Measurements from ENCODE around the gene ACVR1B. TPM values are rescaled to one million over a fixed set of nuclear protein-coding genes. Genes with fewer than 3 reads are reported as not detected.
A peak's percentile ranks its signal among the peaks of the same experiment; 100 is the strongest.

ACVR1B gene
- total RNA-seq, 2 donors from 2014 or later = 39.6 to 43.3 TPM

GRCh38 chr12:52044292-52044983, 92.9 kb downstream of the ACVR1B start:
- peak overlapping the region in 1 of 2 donors; percentile 2 for H3K4me3 ChIP-seq
- 18% methylated on average over 18 of the region's 18 CpGs for WGBS
- TF ChIP-seq POLR2A (IDR thresholded peaks at IDR 0.05) = peak; percentile 43
- TF ChIP-seq CTCF (IDR thresholded peaks at IDR 0.05) = no peak
- TF ChIP-seq POLR2AphosphoS5 (IDR thresholded peaks at IDR 0.05) = peak; percentile 91
- DNase-seq (ENCODE audit: low spot score) = peak; percentile 94
- intact Hi-C loops (cut with DNase I) = no loop called here
- no peaks in the 10 kb centered on the region for H3K36me3 ChIP-seq
- H3K9me3 ChIP-seq = no peaks in the 10 kb centered on the region
- peak overlapping the region; percentile 97 to 98 for H3K27ac ChIP-seq
- no peaks in the 10 kb centered on the region for H3K27me3 ChIP-seq (replicated peaks; ENCODE audit: insufficient read depth)
- peaks cover 24% of the 10 kb centered on the region for H3K4me1 ChIP-seq (replicated peaks)

- H3K4me1 ChIP-seq (replicated peaks) = peaks cover 31% of the 10 kb centered on the region
- DNase-seq (ENCODE audit: low spot score) = no peak
- TF ChIP-seq POLR2AphosphoS5 (IDR thresholded peaks at IDR 0.05) = peak; percentile 11
- TF ChIP-seq CTCF (IDR thresholded peaks at IDR 0.05) = no peak
- H3K27me3 ChIP-seq (replicated peaks; ENCODE audit: insufficient read depth) = no peaks in the 10 kb centered on the region
- intact Hi-C loops (cut with DNase I) = no loop called here
- H3K9me3 ChIP-seq = no peaks in the 10 kb centered on the region
- WGBS = 53% methylated on average over 4 of the region's 4 CpGs
- H3K36me3 ChIP-seq = no peaks in the 10 kb centered on the region
- no peak overlapping the region for H3K4me3 ChIP-seq
- H3K27ac ChIP-seq = peak overlapping the region; percentile 97 to 98
Observed at GRCh38 chr12:52045794-52046199, 94.3 kb downstream of the ACVR1B start.

Small RNA genes within 50 kb of the gene (small RNA-seq; reads per million reads assigned to genes)
- gene RNU6-574P = 0 reads per million in 2 donors

Other genes starting within 250 kb of the ACVR1B start
- gene FIGNL2, start 103.0 kb upstream of the ACVR1B start, total RNA-seq = 1 to 10 TPM in 1 of 2 donors, under 1 TPM in 1; 0.46 to 1.4 TPM
- gene ANKRD33, start 63.6 kb upstream of the ACVR1B start, total RNA-seq = not detected
- gene ACVRL1, start 44.2 kb upstream of the ACVR1B start, total RNA-seq = 10 to 100 TPM; 31.1 to 34.8 TPM
- 10 to 100 TPM; 16.5 to 38.6 TPM for gene TAMALIN, start 55.2 kb downstream of the ACVR1B start, total RNA-seq
- 100 to 1,000 TPM in 1 of 2 donors, 10 to 100 TPM in 1; 85.1 to 125 TPM for gene NR4A1, start 99.7 kb downstream of the ACVR1B start, total RNA-seq
- 10 to 100 TPM; 60.0 to 64.1 TPM for gene ATG101, start 118.3 kb downstream of the ACVR1B start, total RNA-seq
- gene SMIM41, start 128.0 kb downstream of the ACVR1B start, total RNA-seq = 10 to 100 TPM in 1 of 2 donors, 1 to 10 TPM in 1; 7.5 to 30.2 TPM
- 1 to 10 TPM; 1.9 to 3.7 TPM for gene KRT80, start 240.3 kb downstream of the ACVR1B start, total RNA-seq

Data from prostate gland (tissue), 2 donors.